H9 (cell line): Measurements from ENCODE around the gene PIGS. TPM values are rescaled to one million over a fixed set of nuclear protein-coding genes. Genes with fewer than 3 reads are reported as not detected.
A peak's percentile ranks its signal among the peaks of the same experiment; 100 is the strongest.

Experiments
- DNase-seq: peaks from one replicate; pipeline ENCODE4 v3.0.0-alpha.2; 2017
- H2AFZ ChIP-seq: one replicate; pipeline ENCODE4 v1.6.1; 2013; ENCODE audit warnings: mild to moderate bottlenecking, low read length, control low read depth, moderate library complexity
- H2AK5ac ChIP-seq: 2 replicates; pipeline ENCODE4 v1.6.1; 2013; ENCODE audit warnings: low read length, control low read depth, mixed read lengths; ENCODE audit not compliant: insufficient read length
- H2BK120ac ChIP-seq: one replicate; pipeline ENCODE4 v1.6.1; 2013; ENCODE audit warnings: low read depth, mild to moderate bottlenecking, low read length, control low read depth, inconsistent platforms; ENCODE audit not compliant: poor library complexity, severe bottlenecking
- H2BK12ac ChIP-seq: 2 replicates; pipeline ENCODE4 v1.6.1; 2013; ENCODE audit warnings: low read length, control low read depth, mixed read lengths, low read depth; ENCODE audit not compliant: insufficient read length
- H2BK15ac ChIP-seq: 2 replicates; pipeline ENCODE4 v1.6.1; 2013; ENCODE audit warnings: low read depth, low read length, control low read depth
- H2BK20ac ChIP-seq: one replicate; pipeline ENCODE4 v1.6.1; 2013; ENCODE audit warnings: low read depth, mild to moderate bottlenecking, low read length, control low read depth, inconsistent platforms; ENCODE audit not compliant: poor library complexity, severe bottlenecking
- H2BK5ac ChIP-seq: 2 replicates; pipeline ENCODE4 v1.6.1; 2013; ENCODE audit warnings: low read length, control low read depth, mixed read lengths; ENCODE audit not compliant: insufficient read length
- H3K14ac ChIP-seq: 2 replicates; pipeline ENCODE4 v1.6.1; 2013; ENCODE audit warnings: low read length, control low read depth; ENCODE audit not compliant: insufficient read depth
- H3K18ac ChIP-seq: 2 replicates; pipeline ENCODE4 v1.6.1; 2013; ENCODE audit warnings: low read depth, mild to moderate bottlenecking, mixed read lengths, low read length, control low read depth; ENCODE audit not compliant: insufficient read length
- H3K23ac ChIP-seq: 2 replicates; pipeline ENCODE4 v1.6.1; 2013; ENCODE audit warnings: low read length, control low read depth, mixed read lengths, low read depth; ENCODE audit not compliant: insufficient read length
- H3K23me2 ChIP-seq: 2 replicates; pipeline ENCODE4 v1.6.1; 2013; ENCODE audit warnings: low read depth, mild to moderate bottlenecking, mixed read lengths, low read length, control low read depth; ENCODE audit not compliant: insufficient read length, poor library complexity, severe bottlenecking
- H3K27ac ChIP-seq: 2 replicates; pipeline ENCODE4 v1.5.1; 2013; ENCODE audit warnings: low read length, control low read depth, mixed read lengths, low read depth; ENCODE audit not compliant: insufficient read length
- H3K27me3 ChIP-seq: 2 replicates; pipeline ENCODE4 v1.6.1; 2013; ENCODE audit warnings: low read length, control low read depth, inconsistent platforms; ENCODE audit not compliant: insufficient read depth
- H3K4ac ChIP-seq: 2 replicates; pipeline ENCODE4 v1.6.1; 2013; ENCODE audit warnings: low read depth, mild to moderate bottlenecking, control low read depth, inconsistent platforms, low read length, moderate library complexity
- H3K4me1 ChIP-seq: 2 replicates; pipeline ENCODE4 v1.6.1; 2013; ENCODE audit warnings: low read length, control low read depth, inconsistent platforms; ENCODE audit not compliant: insufficient read depth
- H3K4me2 ChIP-seq: 2 replicates; pipeline ENCODE4 v1.6.1; 2013; ENCODE audit warnings: low read length, control low read depth, mixed read lengths; ENCODE audit not compliant: insufficient read length, insufficient read depth
- H3K56ac ChIP-seq: 2 replicates; pipeline ENCODE4 v1.6.1; 2013; ENCODE audit warnings: low read depth, mild to moderate bottlenecking, mixed read lengths, low read length, control low read depth; ENCODE audit not compliant: insufficient read length
- H3K79me1 ChIP-seq: 2 replicates; pipeline ENCODE4 v1.6.1; 2013; ENCODE audit warnings: low read depth, mild to moderate bottlenecking, moderate library complexity, low read length, control low read depth, inconsistent platforms; ENCODE audit not compliant: insufficient read depth, poor library complexity, severe bottlenecking
- H3K79me2 ChIP-seq: 2 replicates; pipeline ENCODE4 v1.6.1; 2013; ENCODE audit warnings: low read length, control low read depth, inconsistent platforms; ENCODE audit not compliant: insufficient read depth
- H3K9ac ChIP-seq: 2 replicates; pipeline ENCODE4 v1.6.1; 2013; ENCODE audit warnings: low read length, control low read depth, mixed read lengths; ENCODE audit not compliant: insufficient read length; ENCODE audit errors: extremely low read depth
- H3K9me3 ChIP-seq: one replicate; pipeline ENCODE4 v1.6.1; 2013; ENCODE audit warnings: low read depth, low read length, inconsistent platforms; ENCODE audit not compliant: control insufficient read depth
- H3T11ph ChIP-seq: one replicate; pipeline ENCODE4 v1.6.1; 2013; ENCODE audit warnings: mild to moderate bottlenecking, low read length, control low read depth, inconsistent platforms
- H4K20me1 ChIP-seq: one replicate; pipeline ENCODE4 v1.6.1; 2013; ENCODE audit not compliant: control insufficient read depth, insufficient read length, insufficient read depth
- H4K5ac ChIP-seq: 2 replicates; pipeline ENCODE4 v1.6.1; 2013; ENCODE audit warnings: low read depth, mild to moderate bottlenecking, mixed read lengths, low read length, control low read depth; ENCODE audit not compliant: insufficient read length
- H4K8ac ChIP-seq: replicated peaks from 2 replicates; pipeline ENCODE4 v1.6.1; 2013; ENCODE audit warnings: low read length, control low read depth, mixed read lengths, low read depth; ENCODE audit not compliant: insufficient read length
- H4K91ac ChIP-seq: 2 replicates; pipeline ENCODE4 v1.6.1; 2013; ENCODE audit warnings: low read depth, mild to moderate bottlenecking, moderate library complexity, mixed read lengths, low read length, control low read depth; ENCODE audit not compliant: insufficient read length
- H3K27ac Mint-ChIP-seq, 3 experiments: 2 replicates in 2 of 3; 3 replicates in 1 of 3; pipeline ENCODE4 v1.8.0; 2020 to 2021; ENCODE audit warnings: mixed read lengths in 3 of 3, mild to moderate bottlenecking in 1 of 3, moderate library complexity in 1 of 3
- H3K27me3 Mint-ChIP-seq: 2 replicates; pipeline ENCODE4 v1.8.0; 2021; ENCODE audit warnings: low read depth, mild to moderate bottlenecking, moderate library complexity, mixed read lengths
- H3K36me3 Mint-ChIP-seq, 3 experiments: 2 replicates in 2 of 3; 3 replicates in 1 of 3; pipeline ENCODE4 v1.8.0; 2020 to 2021; ENCODE audit warnings: low read depth in 3 of 3, mixed read lengths in 3 of 3; ENCODE audit not compliant: insufficient read depth in 1 of 3
- H3K4me1 Mint-ChIP-seq, 2 experiments: 2 replicates each; pipeline ENCODE4 v1.8.0; 2020; ENCODE audit warnings: mixed read lengths in 2 of 2
- H3K4me3 Mint-ChIP-seq, 2 experiments: 2 replicates in 1 of 2; 3 replicates in 1 of 2; pipeline ENCODE4 v1.8.0; 2020 to 2021; ENCODE audit warnings: mild to moderate bottlenecking in 2 of 2, mixed read lengths in 2 of 2, moderate library complexity in 1 of 2
- H3K9me3 Mint-ChIP-seq, 2 experiments: 2 replicates in 1 of 2; 3 replicates in 1 of 2; pipeline ENCODE4 v1.8.0; 2020; ENCODE audit warnings: mild to moderate bottlenecking in 2 of 2, mixed read lengths in 2 of 2, moderate library complexity in 1 of 2
- CTCF ChIP-seq: fragments of 200-600 bp; sonication (generic); conservative IDR thresholded peaks from 3 replicates; pipeline ENCODE4 v1.8.0; 2021; ENCODE audit warnings: antibody characterized with exemption, mild to moderate bottlenecking
- WGBS: extraction: QIAGEN DNeasy Blood & Tissue Kit; methylation state at CpG from one replicate; pipeline ENCODE4 v1.1.7; 2013; ENCODE audit warnings: missing lambda C conversion rate, low lambda C conversion rate, mixed read lengths; ENCODE audit not compliant: insufficient read length; ENCODE audit errors: extremely low coverage; 5-methylcytosine and 5-hydroxymethylcytosine counted together
- total RNA-seq: library from RNA; stranded (reverse); gene quantifications from 2 replicates; pipeline ENCODE4 v1.2.1, GENCODE V29; 2021

The PIGS gene
- total RNA-seq, 1 experiment from 2014 or later, result 45.8 TPM

DNA sequence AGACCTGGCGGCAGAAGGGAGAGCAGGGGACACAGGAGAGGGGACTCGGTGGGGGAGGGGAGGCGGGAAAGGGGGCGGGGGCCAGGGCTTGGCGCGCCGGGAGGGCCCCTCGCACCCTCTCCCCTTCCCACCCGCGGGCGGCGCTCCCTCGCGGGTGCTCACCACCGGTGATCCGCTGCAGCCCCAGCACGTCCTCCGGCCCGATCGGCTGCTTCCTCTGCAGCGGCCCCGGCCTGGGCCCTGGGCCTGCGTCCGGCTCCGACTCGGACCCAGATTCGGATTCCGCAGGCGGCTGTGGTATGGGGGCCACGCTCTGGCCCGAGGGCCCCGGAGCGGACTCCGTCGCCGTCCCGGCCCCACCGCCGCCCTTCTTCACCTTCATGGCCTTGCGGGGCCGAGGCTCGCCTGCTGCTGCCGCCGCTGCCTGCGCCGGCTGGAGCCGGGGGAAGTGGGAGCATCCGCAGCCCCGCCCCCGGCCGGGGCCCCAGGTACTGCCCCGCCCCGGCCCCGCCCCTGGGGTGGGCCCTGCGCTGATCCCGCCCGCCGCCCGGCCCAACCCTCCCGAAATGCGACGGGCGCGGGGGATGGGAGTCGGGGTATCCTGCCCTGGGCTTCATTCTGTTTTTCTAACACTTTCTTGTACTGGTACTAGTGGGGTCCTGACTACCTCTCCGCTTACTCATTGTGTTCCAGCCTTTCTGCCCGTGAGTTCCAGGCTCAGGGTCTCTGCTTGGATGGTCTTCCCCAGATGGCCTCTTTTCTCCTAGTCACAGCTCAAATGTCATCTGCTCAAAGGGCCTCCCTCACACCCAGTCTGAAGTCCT, 18.9 kb downstream of the PIGS start, which contains the start of gene UNC119:
Gene UNC119 (minus strand): TSS at position 449 of the 824 bp plus-strand sequence. CDS start 67 bp downstream, at position 382.
- Histone ChIP-seq H3K9ac (peak within 1 kb of the TSS; percentile 62), H4K20me1 (no peaks in the 10 kb centered on the region), H4K5ac (no peak within 1 kb of the TSS), H4K8ac (no peak within 1 kb of the TSS), H3K79me2 (no peaks in the 10 kb centered on the region; the same call in 1 of the 2 replicates), H2BK20ac (no peak within 1 kb of the TSS), H2AFZ (no peak within 1 kb of the TSS), H3K56ac (no peak within 1 kb of the TSS), H2BK12ac (no peak within 1 kb of the TSS), H3K27me3 (no peaks in the 10 kb centered on the region), H3K9me3 (no peaks in the 10 kb centered on the region), H3K23ac (no peak within 1 kb of the TSS), H2BK120ac (no peak within 1 kb of the TSS), H3K79me1 (no peaks in the 10 kb centered on the region), H2BK5ac (no peak within 1 kb of the TSS), H3K27ac (no peak within 1 kb of the TSS), H3K4me2 (peak within 1 kb of the TSS; percentile 72), H2AK5ac (no peak within 1 kb of the TSS), H3K14ac (peak within 1 kb of the TSS; percentile 81), H3K18ac (no peak within 1 kb of the TSS), H4K91ac (no peak within 1 kb of the TSS), H3K4me1 (no peaks in the 10 kb centered on the region), H3K4ac (no peak within 1 kb of the TSS), H3K23me2 (peaks cover 5% of the 10 kb centered on the region), H2BK15ac (no peak within 1 kb of the TSS; the same call in 1 of the 2 replicates), H3T11ph (no peak within 1 kb of the TSS)
- H3K9me3 Mint-ChIP-seq, result no peaks in the 10 kb centered on the region
- DNase-seq, result peak; percentile 87
- H3K4me1 Mint-ChIP-seq, result peaks cover 21 to 44% of the 10 kb centered on the region in 2 experiments
- peaks cover 4% of the 10 kb centered on the region for H3K27me3 Mint-ChIP-seq
- H3K4me3 Mint-ChIP-seq, result peak within 1 kb of the TSS; percentile 86 to 94
- H3K36me3 Mint-ChIP-seq, result peaks cover 20 to 38% (median 35%) of the 10 kb centered on the region in 3 experiments; a peak in 6 of 7 replicates
- H3K27ac Mint-ChIP-seq, result peak within 1 kb of the TSS in 2 of 3 experiments; percentile 46 to 82; a peak in 5 of 7 replicates
- TF ChIP-seq CTCF, result no peak
- no CpG with 5 or more reads among the region's 67 CpGs for WGBS
